Activated CD4-positive, CD25-positive, alpha-beta regulatory T cell treated with anti-CD3 and anti-CD28 coated beads, Interleukin-2, amount 50 U/mL, for 24 hours (primary cell): Measurements from ENCODE around the gene ZIC2.

ENCODE experiments used
- ATAC-seq, 2 donors: fragments of 150-1000 bp; cut with Tn5 transposase; one replicate each; pipeline ENCODE4 v1.10.0; 2021; ENCODE audit warnings: mild to moderate bottlenecking in 1 of 2, moderate library complexity in 1 of 2

Gene ZIC2

DNA sequence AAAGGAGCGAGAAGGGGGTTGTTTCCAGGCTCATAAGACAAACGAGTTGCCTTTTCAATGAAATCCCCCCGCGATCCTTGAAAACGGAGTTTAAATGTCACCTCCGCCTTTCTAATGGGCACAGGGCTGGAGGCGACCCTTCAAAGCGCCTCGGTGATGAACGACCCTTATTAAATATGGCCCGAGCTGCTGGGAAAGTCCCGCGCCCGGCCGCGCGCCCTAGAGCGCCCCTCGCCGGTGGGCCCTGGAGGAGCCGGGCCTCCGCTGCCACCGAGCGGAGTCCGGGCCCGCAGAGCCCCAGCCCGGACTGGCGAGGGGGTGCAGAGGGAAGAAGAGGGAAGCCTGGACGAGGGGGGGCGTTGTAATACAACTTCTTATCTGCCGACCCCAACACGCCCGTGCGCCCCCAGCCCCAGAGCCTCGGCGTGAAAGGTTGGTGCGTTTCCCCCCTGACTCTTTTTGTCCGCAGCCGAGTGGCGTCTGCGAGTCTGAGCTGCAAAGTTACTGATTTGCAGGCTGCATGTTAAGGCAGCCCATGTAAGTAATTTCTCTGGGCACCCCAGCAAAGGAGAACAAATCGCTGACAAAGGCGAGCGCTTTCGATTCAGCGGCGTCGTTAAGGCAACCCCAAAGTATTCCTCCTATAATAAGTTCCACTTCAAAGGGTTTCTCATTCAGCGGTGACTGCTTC is 21.9 kb upstream of the ZIC2 start:
- no peak for ATAC-seq

DNA sequence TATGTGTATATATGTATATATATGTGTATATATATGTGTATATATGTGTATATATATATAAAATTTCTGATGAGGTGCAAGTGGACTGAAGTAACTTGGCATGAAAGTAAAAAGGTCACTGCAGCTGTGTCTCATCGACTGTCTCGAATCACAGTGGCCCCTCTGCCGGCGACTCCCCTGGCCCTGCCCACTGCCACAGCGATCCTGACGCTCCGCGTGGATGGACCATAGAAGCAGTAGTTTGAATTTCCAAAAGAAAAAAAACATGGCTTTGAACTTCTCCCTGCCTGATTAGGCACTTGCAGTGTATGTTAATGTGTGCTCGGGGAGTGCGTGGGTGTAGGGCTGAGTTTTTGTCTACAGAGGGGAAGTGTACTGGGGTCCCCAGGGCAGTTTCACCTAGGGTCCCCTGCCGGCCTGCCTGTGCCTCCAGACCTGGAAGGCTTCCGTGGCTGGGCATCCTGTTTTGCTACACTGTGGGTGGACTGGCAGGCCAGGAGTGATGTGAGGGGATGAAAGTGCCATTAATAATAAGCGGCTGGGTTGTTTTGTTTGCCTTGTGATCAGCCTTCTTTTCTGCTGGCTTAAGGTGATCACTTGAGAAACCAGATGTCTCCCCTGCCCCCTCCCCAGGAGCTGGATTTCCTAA is 20.8 kb upstream of the ZIC2 start:
- ATAC-seq, result no peak

DNA sequence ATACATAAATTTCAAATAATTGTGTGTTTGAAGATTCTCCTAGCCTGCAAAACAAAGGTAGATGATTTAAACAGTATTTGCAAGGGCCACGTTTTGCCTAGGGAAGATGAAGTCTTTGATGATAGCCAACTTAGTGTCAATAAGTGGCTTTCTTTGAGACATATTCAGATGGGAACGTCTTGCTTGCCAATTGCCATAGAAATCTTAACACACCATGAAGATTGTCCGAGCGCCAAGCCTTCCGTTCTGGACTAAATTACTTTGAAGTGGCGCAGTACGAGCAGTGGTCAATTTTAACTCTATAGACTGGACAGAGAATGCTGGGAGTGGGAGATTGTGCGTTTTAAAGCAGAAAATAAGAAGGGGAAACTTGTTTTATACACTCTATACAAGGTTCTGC is 19.9 kb upstream of the ZIC2 start:
- no peak for ATAC-seq

DNA sequence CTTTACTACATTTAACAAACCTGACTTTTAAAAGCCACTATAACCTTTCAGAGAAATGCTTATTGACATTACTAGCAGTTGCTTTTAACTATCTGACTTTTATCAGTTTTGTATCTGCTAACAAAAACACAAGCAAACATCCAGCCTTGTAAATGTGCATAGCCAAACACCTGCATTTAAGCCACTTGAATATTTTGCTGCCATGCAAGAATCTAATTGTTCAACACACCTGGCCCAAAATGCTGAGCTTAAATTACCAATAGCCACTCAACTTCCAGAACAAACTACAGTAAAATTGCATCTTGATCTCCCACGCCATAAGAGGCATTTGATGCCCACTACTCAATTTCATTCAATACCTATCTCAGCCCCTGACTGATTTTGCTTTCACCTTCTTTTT is 19.3 kb upstream of the ZIC2 start:
- ATAC-seq, result no peak

DNA sequence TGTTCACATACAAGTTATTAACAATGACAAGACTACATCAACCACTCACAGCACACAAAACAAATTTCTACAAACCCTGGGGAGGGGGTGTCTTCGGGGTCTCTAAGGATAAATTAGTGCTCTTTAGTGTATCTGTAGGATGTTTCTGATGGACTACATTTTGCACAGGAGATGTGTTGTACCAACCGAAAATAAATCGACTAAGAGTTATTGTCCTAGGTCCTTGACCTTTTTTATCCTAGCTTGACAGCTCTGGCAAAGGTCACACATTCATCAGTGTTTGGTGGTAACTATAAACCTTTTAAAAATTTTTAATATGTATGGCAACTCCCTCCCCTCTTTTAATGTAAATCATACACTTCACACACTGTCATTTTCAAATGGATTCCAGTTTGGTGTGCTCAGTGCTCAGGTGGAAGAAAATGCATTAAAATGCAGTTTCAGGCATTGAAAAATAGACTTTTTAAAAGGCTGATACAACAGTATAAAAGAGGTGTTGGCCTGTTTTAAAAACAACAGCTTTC is 17.7 kb upstream of the ZIC2 start:
- no peak for ATAC-seq

DNA sequence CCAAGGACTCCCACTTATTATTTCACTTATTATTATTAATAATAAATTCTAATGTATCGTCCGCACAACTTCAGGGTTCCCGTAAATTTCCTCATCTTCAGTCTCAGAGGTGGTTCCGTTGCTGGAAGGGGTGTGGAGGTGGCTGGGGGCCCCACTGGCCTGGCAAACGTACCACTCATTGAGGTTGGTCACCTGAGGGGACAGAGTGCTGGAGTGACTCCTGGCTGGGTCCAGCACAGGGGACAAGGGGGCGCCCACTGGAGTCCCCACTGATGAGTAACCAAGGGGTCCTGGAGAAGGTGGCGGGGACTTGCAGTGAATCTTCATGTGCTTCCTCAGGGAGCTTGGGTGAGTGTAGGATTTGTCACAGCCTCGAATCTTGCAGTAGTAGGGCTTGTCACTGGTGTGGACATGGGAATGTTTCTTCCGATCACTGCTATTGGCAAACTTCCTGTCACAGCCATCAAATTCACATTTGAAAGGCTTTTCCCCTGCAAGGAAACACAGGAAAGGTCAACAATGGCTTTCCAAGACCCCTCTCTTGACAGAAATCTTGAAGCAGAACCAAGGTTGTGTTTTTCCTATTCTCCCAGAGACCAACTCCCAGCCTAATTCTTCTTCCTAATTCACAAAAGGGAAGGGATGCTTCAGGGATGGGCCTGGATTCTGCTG is 16.1 kb upstream of the ZIC2 start:
- no peak for ATAC-seq

DNA sequence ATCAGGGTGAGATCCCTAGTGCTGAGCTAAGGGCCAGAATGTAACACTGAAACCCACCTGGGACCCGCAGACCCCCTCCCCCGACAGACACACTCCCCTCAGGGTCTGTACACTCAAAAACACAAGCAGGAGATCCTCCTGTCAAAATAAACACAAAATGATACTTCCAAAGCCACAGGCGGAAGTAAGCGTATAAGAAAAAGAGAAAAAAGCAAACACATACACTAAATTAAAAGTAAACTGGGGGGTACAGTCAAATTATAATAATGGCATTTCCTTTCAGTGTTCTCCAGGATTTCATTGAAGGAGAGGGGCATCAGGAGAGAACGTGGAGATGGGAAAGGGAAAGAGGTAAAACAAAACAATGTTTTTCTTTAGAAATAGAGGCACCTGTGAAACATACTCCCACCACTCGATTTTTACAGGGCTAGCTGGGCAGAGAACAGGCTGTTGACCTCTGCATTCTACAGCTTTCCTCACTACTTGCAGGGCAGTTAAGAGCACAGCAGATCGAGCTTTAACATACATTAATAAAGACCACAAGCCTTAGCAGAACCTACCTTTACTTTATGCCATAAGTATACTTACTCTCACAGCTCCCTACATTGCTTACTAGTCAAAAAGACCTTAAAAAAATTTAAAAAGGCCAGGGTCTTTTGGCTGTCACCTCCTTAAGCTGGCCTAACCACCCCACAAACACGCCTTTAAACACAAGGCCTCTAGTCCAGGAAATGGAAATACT is 15.3 kb upstream of the ZIC2 start:
- no peak for ATAC-seq

DNA sequence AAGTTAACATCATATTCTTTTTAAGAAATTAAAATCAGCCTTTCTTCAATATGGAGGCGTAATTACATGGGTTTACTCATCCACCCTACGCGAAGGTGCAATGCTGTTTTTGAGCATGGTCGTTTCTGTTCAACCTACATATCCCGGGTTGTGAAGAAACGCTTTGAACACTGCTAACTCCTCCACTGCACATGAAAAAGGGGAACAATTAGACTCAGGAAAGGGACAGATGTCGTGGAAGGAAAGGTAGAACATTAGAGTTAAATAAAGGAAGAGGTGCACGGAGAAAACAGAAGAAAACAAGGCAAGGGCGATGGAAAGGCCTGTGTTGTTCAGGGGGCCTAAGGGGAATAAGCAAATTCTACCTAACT is 14.1 kb upstream of the ZIC2 start:
- ATAC-seq, result no peak

DNA sequence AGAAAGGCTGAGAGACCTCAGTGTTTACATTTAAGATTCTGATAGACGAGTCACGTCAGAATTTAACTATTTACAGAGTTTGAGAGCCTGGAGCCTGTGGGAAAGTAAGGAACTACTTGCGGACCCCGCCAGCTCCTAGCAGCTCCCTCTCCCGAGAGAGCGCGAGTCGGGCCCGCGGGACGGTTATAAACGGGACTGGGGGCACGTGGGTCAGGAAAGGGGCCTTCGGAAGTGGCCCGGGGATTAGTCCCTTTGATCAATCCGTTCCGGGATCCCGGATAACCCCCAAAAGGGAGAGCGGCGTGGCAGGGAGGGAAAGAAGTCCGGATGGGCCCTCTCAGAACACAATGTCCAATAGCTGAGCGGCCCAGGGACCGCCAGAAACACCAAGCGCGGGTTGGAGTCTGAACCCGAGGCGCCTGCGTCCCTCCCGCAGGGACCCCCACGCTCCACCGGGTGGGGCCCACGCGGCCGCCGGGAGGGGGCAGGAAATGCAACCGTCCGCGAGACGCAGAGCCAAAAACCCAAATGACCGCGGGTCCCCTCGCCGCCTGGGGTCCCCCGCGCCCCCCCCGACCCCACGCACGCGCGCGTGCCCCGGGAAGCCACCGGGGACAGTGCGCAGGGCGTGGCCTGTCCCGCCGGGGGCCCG is 13.6 kb upstream of the ZIC2 start:
- no peak for ATAC-seq

DNA sequence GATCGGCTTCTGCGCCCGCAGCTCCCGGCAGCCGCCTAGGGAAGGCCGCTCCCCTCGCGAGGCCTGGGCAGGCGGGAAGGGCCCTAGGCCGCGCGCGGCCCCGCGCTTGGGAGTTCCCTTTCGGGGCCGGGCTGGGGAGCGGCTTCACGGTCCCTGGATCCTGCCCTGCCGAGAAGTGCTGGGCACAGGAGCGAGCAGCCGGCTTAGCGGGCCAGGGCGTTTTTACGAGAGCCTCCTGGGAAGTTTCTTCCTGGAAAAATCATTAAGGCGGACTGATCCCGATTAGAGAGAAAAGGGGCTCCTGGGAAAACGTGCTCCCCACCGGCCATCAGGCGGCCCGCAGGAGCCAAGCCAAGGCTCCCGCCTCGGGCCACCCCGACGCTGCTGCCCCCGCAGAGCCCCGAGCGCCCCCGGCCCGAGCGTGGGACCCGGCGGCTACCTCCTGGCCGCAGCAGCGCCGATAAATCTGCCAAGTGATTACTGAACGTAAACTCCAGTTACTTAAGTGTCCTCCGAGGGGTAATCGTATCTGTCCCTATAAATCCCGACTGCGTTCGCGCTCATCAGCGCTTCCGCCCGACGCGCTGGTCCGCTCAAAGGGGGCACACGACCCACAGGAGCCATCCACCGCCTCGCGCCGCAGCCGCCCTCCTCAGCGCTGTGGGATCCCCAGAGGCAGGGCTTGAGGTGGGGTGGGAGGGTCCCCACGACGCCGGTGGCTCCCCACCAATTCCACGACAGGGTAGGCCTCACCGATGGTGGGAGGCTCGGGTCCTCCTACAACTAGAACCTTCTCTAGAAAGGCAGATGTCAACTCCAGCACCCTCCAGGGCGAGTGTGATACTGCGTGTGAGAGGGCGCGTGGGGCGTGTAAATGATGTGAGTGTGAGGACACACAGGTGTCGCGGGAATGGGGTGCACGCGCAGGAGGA is 12.8 kb upstream of the ZIC2 start:
- ATAC-seq, result no peak

DNA sequence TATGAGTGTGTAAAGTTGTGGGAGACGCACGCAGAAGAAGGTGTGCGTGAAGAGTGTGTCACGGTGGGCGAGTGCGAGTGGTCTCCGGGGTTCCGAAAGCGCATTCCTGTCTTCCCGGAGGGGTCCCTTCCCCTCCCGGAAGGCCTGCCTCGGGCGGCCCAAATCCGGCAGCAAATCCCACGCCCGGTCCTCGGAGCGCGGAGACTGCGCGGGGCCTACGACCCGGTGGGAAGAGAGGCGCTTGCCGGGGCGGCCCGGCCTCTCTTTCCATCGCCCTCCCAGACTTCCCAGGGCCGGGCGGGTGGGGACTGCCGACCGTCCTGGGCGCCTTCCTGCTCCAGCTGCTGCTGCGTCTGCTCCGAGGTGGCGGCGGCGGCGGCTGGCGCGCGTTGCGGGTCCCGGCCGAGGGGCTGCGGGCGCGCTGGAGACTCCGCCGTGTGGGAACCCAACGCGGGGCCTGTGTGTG is 12.1 kb upstream of the ZIC2 start:
- ATAC-seq, result no peak

DNA sequence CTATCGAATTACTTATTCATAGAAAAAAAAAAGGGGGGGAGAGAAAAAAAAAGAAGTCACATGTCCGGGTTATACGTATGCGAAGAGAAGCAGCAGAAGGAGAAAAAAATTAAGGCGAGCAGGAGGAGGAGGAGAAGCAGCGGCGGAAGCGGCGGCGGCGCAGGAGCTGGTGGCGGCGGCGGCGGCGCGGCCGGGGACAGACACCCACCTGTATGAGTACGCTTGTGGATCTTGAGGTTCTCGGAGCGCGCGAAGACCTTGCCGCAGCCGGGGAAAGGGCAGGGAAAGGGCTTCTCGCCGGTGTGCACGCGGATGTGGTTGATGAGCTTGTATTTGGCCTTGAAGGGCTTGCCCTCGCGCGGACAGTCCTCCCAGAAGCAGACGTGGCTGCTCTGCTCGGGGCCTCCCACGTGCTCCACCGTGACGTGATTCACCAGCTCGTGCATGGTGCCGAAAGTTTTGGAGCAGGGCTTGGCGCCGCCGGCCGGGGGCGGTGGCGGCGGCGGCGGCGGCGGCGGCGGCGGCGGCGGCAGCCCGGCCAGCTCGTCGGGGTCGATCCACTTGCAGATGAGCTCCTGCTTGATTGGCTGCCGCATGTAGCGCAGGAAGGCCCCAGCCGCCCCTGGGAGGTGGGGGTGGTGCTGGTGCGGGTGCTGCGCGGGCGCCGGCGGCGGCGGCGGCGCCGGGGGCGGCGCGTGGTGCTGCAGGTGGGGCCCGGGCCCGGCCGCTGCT is 11.5 kb upstream of the ZIC2 start:
- peak; percentile 42 to 50 for ATAC-seq

DNA sequence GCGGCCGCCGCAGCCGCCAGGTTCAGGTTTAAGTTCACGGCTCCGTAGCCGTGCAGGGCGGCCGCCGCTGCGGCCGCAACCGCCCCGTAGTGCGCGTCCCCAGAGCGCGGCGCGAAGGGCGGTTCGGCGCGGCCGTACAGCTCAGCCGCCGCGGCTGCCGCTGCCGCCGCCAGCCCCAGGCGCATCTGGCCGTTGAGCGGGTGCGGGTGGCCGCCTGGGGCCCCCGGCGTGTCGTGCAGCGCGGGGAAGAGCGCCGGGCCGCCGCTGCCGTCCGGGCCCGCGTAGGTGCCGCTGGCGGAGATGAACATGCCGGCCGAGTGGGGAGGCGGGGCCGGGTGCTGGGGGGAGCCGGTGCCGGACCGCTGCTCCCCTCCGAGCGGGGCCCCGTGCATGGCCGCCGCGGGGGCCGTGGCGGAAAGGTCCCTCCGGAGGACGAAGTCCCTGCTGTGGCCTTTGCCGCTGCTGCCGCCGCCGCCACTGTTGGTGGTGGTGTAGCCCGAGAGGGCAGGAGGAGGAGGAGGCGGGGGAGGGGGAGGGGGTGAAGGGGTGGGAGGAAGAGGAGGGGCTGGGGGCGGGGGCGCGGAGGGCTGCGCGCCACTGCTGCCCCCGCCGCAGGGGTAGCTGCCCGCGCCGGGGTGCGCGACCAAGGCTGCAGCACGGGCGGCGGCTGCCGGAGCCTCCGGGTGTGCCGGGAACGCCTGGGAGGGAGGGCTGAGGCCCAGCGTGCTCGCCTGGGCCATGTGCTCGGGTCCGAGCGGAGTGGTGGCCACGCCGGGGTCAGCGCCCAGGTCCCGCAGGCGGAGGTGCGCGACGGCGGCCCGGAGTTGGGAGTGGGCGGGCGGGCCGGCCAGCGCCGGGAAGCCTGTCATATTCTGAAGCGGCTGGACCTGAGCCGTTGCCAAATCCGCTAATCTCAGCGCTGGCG is 10.7 kb upstream of the ZIC2 start:
- ATAC-seq, result peak; percentile 13 to 31

DNA sequence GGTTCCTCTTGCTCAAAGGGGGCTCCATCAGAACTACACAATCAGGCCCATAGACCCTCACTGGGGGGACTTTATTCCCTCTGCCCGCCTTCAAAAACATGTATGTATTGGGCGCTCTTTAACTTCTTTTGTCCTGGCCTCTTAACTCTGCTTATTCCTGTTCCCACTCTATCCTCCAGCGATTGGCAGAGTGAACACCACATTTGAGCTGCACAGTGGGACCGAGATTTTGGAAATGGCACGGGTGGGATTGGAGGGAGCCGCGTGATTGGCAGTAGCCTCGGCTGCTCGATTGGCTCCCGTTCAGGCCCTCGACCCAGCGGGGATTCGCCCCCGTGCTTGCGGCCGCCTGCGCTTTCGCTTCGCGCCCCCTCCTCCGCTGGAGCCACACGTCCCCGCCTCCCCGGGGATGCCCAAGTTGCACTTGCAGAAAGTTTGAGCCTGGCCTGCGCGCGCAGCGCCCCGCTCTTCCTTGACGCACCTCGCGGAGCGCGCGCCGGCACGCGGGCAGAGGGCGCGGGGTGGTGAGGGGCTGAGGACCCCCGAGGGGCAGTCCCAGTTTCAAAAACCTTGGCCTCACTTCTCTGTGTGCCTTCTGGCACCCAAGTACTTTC is 9.9 kb upstream of the ZIC2 start, which contains the start of gene ZIC5:
ZIC5 (minus strand) TSS at position 192 of the 614 bp plus-strand sequence; CDS start at position 28, 164 bp downstream.
- ATAC-seq, result no peak

DNA sequence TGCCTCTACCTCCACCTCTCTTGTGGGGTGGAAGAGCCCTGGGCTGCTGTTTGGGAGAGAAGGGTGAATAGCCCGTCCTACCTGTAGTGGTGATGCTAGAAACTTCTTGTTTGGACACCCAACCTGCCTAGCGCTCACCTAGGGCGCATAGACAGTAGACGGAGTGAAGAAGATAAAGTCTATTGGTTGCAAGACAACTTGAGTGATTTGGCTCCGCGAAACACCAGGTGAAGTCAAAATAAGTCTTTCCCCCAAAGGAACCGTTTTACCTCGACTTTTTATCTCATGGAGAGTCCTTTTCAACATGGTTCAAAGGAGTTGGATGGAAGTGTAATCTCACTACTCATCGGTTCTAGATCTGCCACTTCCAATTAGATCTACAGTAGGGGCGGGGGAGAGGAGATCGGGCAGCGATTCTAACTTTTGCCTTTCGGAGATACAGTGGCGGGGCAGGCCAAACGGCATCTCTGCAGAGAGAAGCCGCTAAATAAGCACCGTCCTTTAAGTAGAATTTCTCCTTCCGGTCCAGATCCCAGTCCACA is 9.3 kb upstream of the ZIC2 start:
- ATAC-seq, result no peak

DNA sequence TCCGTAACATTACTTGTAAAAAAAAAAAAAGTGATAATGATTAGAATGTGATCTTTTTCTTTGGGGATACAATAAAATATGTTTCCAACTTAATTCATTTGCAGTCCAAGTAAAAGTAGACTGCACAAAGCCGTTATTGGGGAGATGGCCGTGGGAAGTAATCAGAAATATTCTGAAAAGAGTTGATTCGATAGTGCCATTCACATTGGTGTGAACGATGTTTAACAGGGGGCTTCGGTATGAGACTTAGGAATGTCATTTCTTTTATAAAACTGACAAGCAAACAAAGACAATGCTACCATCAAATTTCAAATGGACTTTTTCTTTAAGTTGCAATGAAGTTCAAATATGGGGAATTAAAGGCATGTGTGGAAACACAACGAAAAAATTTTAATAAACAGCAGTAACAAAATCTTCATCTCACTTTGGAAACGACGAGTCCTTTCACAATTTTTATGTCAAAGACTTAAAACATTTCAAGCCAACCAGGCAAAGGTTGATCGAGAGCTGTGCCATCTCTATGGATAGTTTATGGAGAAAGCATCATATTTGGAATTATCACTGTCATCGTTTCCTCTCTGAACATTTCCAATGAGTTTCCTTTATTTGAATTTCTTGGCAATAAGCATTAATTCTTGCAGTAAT is 8.3 kb upstream of the ZIC2 start:
- no peak for ATAC-seq

DNA sequence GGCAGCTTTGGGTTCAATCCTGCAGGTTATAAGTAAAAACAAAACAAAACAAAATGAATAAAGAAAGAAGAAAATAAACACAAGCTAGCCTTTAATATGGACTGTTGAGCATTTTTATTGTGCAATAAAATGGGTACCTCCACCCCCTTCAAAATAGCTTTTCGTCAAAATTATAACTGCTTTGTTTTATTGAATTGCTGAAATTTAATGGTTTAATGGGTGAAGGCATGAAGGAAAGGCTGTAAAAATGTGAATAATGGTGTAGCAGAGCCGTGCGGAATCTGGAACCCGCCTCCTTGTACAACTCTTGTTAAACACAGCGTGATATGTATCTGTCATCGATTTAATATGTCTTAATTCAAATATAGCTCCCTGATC is 7.8 kb upstream of the ZIC2 start:
- ATAC-seq, result no peak

DNA sequence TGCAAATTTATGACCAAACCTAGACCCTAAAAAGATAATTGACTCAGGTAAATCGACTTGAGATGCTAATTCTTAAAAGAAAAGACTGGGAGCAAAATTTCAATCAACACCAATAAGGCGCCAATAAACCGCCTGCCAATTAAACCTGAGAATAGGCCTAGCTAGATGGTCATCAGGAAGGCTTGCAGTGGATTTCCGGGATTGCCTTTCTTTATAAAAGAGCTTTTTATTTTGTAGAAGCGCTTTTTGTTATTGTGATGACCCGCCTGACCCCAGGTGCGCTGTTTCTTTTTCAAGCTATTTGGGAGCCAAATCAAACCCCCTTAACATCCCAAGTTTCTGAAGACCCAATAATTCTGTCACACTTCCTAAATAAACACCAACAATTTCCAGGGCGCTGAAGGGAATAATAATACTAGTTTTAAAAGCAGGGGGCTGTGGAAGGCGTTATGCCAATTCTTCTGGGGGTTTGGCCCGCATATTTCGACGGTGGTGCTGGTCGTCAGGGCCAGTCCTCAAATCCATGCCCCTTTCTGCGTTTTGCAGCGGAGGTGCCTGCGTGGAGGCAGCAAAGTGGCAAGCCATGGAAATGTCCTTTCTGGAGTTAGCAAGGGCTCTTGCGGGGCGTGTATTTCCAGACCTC is 7.2 kb upstream of the ZIC2 start:
- ATAC-seq, result no peak
